AG10803 (cell line): Measurements from ENCODE around the gene PARS2.

ENCODE experiments used
- DNase-seq: peaks from one replicate; pipeline ENCODE4 v3.0.0; 2010; ENCODE audit warnings: low read depth
- H3K4me3 ChIP-seq: 2 replicates; pipeline ENCODE4 v1.5.1; 2011; ENCODE audit warnings: mild to moderate bottlenecking, low read length, control low read depth
- TF ChIP-seq, protein P1 (sequence below): conservative IDR thresholded peaks from 2 replicates; pipeline ENCODE4 v1.5.1; 2011; ENCODE audit warnings: mild to moderate bottlenecking, low read length, control low read depth, inconsistent platforms

The PARS2 gene

DNA sequence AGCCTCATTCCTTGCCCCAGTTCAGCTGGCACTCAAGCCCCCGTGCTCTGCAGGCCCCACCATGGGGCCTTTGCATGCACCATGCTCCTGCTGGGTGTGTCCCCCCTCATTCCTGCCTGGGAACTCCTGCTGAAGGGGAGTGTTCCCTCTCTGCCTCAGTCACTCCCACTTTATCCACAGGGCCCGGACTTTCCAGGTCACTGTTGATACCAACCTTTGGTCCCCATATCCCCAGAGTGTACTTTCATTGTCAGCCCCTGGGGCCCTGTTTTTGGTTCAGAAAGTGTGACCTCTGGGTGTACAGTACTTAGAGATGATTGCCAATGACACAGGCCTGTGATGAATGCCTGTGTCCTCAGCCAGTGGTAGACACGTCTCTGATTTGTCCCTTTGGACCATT is 33.9 kb upstream of the PARS2 start:
- H3K4me3 ChIP-seq: no peak overlapping the region
- no peak for DNase-seq
- TF ChIP-seq, protein P1, sequence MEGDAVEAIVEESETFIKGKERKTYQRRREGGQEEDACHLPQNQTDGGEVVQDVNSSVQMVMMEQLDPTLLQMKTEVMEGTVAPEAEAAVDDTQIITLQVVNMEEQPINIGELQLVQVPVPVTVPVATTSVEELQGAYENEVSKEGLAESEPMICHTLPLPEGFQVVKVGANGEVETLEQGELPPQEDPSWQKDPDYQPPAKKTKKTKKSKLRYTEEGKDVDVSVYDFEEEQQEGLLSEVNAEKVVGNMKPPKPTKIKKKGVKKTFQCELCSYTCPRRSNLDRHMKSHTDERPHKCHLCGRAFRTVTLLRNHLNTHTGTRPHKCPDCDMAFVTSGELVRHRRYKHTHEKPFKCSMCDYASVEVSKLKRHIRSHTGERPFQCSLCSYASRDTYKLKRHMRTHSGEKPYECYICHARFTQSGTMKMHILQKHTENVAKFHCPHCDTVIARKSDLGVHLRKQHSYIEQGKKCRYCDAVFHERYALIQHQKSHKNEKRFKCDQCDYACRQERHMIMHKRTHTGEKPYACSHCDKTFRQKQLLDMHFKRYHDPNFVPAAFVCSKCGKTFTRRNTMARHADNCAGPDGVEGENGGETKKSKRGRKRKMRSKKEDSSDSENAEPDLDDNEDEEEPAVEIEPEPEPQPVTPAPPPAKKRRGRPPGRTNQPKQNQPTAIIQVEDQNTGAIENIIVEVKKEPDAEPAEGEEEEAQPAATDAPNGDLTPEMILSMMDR: no peak

DNA sequence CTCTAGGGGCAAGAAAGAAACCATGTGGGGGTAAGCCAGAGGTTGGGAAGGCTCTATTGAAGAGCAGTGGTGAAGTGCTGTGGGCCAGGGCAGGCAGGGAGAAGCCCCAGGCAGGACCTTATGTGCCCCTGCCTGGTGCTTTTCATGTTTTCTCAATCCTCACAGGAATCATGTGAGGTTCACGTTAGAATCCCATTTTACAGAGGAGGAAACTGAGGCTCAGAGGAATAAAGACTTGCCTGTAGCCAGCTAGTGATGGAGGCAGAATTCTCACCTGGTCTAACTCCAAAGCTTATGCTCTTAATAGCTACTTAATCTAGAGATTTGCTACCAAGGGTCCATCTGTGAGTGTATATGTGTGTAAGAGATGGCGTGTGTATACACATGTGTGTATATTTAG is 32.6 kb upstream of the PARS2 start:
- no peak for DNase-seq
- TF ChIP-seq, protein P1: no peak
- no peak overlapping the region for H3K4me3 ChIP-seq

DNA sequence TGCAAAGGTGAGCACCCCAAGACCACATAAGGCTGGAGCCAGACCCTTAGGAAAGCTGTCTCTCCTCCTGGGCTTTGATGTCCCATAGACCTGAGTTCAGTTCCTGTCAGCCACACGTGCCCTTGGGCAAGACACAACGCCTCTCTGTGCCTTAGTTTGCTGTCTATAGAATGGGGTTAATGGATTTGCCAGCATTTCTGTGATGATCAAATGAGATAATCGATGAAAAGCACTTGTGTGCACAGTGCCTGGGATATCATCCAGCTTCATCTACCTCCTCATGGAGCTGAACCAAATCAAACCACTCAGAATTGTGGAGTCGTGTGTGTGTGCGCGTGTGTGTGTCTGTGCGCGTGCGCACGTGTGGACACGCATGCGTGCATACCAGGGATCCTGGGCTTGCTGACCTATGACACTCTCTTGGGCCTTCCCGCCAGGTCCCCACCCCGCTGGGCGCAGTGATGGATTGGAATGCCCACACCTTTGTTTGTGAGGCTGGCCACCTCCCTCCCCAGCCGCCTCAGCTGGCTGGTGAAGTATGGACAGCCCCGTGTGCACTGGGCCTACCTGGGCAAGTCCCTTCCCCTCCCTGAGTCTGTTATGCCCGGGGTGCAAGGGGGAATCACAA is 31.6 kb upstream of the PARS2 start:
- TF ChIP-seq, protein P1: no peak
- no peak for DNase-seq
- no peak overlapping the region for H3K4me3 ChIP-seq

DNA sequence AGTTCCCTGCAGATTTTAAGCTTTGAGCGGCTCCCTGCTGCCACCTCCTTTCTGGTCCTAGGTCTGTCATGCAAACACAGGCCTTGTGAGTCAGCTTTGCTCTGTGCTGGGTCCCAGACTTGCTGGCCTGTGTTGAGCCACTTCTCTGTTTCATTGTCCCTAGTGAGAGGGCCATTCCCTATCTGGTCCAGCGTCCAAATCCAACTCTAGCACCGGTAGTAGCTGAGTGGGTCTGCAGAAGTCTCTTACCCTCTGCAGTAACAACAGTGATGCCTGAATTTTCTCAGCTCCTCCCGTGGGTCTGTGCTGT is 31.0 kb upstream of the PARS2 start:
- TF ChIP-seq, protein P1: no peak
- no peak overlapping the region for H3K4me3 ChIP-seq
- DNase-seq: no peak

DNA sequence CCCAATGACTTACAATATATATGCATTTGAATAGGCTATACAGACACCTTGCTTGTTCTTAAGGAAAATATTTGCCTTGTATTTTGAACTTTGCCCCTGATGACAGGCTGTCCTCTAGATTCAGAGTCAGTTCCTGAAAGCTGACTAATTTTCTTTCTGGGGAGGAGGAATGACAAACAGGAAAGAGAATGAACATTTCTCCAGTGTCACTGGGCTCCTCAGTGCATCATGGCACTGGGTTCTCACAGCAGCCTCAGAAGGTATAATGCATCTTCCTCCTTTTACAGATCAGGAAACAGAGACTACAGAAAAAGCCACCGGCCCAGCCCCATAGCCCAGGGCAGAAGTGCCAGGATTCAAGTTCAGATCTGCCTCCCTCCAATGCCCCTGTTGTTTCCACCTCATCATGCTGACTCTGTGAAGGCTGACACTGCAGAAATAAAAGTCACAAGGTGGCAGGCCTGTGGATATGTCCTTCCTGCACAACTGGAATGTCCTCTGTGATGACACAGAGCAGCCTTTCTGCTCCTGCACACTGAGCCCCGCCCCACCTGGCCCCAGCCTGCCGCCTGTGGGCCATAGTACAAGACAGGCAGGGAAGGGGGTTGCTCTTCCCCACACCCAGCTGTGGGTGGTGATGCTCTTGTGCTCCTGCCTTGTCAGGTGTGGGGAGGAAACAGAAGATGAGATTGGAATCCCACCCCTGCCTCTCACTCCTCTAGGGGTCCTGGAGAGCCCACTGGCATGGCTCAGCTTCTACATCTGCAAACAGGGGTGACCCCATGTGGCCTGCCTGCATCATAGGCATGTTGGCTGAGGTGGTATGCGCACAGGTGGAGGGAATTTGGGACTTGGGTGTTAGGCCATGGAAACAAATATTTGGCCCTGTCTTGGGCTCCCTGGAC is 30.4 kb upstream of the PARS2 start:
- TF ChIP-seq, protein P1: no peak
- no peak for DNase-seq
- H3K4me3 ChIP-seq: no peak overlapping the region

DNA sequence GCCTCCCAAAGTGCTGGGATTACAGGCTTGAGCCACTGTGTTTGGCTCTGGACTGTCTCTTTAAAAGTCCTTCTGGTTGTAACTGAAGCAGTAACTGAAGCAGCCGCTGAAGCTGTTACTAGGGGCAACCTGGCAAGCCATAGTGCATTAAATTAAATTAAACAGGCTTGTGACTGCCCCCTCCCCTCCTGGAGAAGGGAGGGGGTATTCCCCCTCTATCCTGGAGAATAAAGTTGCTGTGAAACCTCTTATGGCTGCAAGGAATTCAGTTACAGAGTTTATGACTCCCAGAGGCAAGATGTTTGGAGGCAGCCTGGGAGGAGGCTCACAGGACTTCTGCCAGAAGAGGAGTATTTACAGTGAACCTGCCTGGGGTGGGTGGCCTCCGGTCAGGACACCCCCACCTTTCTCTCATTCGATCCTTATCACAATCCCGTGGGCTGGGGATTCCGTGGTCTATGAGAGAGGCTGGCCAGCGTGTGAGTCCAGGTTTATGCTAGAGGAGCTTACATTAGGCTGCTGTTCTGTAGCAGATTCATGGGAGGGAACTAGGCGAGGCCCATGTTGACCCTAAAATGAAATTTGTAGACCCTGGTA is 28.5 kb upstream of the PARS2 start:
- no peak for DNase-seq
- H3K4me3 ChIP-seq: no peak overlapping the region
- TF ChIP-seq, protein P1: no peak
